ENCODE results near the gene MTM1. TPM values are rescaled to one million over a fixed set of nuclear protein-coding genes. Genes with fewer than 3 reads are reported as not detected.

The MTM1 gene
- total RNA-seq (2014; rRNA removed; shearing (Covaris generic)) = 4.9 and 6.4 TPM in 2 replicates
- polyA plus RNA-seq (2015; cell fraction: cytosol; rRNA removed) = 5.7 and 7.0 TPM in 2 replicates
- 9.9 and 10.2 TPM in 2 replicates for polyA plus RNA-seq (2015; cell fraction: nucleus; rRNA removed)

DNA sequence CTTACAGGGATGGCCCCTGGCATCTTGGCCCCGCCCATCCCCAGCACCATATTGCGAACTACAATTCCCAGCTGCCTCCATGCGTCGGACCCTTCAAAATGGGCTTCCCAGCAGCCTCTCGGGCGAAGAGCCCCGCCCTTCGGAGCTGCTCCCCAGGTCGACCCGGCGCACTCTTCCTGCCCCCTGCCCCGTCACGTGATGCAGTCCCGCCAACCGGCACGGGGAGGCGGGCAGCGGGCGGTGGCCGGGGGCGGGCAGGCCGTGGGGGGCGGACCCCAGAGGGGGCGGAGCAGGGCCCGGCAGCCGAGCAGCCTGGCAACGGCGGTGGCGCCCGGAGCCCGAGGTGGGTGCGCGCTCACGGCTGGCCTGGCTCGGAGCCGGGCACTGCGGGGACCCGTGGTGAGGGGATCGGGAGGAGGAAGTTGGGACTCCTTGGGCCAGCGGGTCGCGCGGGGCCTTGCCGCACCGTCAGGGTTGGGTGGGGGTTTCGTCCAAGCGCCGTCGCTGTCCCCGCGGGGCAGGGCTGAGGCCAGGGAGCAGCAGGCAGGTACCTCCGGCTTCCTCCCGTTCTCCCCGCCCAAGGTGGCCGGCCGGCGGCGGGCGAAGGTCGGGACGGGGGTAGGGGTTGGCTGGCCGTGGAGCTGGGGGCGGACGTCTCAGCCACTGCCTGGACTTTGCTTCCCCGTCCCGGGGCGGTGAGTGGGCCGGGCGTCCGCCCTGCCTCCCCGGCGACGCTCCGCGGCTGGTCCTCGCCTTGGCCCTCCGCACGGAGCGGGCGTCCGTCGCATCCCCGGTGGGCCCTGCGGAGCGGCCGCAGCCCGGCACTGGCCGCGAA lies at the start of gene MTM1:
Gene MTM1, plus strand, starts transcription at position 302 of the 835 bp plus-strand sequence. CDS start 23,994 bp downstream, outside the sequence.
- DNase-seq (ENCODE audit: low read depth) = peak; percentile 94

DNA sequence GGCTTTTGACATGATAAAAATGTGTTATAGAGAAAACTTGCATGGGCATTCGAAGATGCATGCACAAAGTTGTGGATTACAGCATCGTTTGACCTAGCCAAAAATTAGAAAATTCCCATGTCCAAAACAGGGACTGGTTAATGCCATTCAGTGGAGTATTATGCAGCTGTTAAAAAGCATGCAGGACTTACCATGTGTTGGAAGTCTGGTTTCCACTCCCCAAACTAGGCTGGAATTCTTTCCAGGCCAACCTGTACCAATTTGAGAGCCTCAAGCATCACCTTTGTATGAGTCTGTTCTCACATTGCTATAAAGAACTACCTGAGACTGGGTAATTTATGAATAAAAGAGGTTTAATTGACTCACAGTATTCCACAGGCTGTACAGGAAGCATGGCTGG lies 45.9 kb upstream of the MTM1 start:
- DNase-seq (ENCODE audit: low read depth) = no peak

DNA sequence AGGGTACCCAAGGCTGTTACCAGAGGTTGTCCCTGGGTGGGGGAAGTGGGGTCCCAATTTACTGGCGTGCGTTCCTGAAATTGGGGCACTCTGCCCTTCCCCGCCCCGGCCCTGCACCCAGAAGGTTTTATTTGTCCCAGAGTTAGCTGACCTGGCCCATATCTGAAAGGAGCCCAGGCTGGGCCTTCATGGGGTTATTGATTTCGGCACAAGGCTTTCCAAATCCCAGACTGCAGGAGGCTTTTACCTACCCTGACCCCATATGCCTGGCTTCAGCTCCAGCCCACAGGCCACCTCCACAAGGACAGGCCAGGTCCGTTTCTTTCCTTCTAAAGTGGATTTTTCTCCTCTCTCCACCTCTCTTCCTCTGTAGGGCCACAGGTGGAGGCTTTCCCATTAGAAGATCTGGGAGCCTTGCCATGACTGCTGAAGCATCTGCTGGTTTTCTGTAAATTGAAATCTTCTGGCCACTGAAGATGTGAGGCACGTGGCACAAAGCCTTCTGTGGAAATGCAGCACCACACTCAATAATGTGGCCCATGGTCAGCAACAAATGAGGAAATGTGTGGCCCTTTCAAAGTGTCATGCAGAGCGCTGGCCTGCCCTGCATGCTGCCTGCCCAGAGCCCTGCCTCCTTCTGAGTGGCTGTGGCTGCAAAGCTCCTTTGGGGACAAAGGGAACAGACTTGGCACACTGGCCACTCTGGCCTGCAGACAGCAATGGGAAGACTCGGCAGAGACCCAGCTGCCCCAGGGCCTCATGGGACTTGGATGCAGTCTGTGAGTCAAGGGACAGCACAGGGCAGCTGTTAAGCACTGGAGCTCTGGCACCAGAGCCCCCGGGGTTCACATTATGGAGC lies 43.1 kb upstream of the MTM1 start:
- no peak for DNase-seq (ENCODE audit: low read depth)

DNA sequence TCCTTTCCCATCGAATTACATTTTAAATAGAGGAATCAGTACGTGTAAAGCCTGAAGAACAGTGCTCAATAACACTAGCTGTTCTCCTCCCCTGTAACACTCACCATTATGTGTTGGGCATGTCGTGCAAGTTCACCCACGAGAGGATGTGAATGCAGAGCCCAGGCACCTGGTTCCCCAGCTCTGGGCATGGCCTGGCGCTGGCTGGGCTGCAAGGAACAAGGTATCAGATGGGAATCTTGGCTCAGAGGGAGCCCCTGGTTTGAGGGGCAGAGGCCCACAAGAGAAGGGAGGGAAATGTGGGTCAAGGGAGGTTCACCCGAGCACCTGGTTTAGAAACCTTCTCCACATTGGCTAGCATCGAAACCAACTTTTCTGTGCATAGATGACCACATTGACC lies 41.7 kb upstream of the MTM1 start:
- DNase-seq (ENCODE audit: low read depth) = no peak

DNA sequence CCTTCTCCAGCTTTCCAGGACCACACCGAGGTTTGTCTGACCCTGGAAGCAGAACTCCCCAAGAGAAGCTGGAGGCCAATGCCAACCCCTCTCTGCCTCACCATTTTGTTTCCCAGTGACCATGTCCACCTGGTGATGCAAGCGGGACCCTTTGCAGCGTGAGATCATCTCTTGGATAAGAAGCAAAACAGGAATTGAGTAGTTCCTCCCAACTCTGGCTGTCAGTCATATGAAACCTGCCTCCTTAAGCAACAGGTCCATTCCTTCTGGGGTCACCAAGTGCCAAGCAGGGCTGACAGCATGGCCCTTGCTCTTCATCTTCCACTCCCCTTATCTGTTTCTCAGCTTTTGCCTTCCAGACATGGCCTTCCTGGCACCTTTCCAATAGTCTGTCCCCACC lies 41.3 kb upstream of the MTM1 start:
- DNase-seq (ENCODE audit: low read depth) = no peak

DNA sequence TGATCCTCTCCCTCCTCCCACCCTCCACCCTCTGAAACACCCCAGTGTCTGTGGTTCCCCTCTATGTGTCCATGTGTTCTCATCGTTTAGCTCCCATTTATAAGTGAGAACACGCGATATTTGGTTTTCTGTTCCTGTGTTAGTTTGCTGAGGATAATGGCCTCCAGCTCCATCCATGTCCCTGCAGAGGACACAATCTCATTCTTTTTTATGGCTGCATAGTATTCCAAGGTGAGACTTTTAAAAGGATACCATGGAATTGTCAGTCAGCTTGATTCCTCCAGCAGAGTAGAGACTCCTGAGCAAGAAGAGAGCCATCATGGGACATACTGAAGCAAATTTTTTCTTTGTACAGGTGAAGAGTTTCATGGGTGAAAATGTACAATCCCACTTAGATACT lies 38.8 kb upstream of the MTM1 start:
- no peak for DNase-seq (ENCODE audit: low read depth)

DNA sequence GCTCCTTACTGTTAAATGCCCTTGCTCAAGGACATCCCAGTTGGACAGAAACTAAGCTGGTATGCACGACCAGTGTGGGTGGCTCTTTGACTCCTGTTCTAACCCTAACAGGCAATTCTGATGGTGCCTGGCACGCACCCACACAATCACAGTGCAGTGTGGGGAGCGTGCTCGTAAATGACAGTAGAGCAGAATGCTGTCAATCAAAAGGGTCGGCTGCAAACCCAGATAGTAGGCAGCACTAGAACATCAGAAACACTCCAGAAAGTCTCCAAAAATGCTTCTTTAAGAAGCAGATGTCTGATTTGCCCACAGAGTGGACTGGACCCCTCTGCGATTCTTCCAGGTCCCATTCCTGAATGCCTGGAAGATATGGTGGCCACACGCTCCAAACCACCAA lies 37.6 kb upstream of the MTM1 start:
- no peak for DNase-seq (ENCODE audit: low read depth)

DNA sequence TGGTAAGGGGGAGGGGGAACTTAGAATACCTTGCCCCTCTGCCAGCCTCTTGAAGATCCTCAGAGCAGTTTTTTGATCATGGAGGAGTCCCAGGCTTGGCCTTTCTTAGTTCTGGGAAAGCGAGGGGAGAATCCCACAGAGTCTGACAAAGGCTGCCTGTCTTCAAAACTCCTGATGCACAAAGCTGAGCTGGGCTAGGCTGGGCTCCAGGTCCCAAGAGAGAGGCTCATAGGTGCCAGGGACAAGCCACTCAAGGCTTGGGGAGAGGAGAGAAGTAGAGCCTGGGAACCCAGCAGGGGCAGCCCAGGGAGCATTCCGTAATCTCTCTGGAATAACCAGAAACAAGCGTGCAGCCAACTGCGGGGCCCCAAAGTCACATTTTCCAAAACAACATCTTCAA lies 37.0 kb upstream of the MTM1 start:
- DNase-seq (ENCODE audit: low read depth) = no peak

DNA sequence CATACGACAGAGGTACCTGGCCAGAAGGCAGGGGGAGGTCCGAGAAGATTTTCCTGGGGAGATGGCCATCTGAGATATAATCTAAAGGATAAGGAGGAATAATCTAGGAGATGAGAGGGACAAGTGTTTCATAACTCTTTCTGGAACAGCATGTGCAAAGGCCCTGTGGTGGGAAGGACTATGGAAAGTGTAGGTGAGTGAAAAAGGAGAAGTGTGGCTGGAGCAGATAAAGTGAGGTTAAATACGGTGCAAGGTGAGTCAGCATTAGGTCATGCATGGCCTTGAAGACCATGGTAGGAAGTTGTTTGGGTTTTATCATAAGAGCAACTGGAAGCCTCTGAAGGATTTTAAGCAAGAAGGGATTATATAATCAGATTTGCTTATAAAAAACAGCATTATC lies 34.6 kb upstream of the MTM1 start:
- DNase-seq (ENCODE audit: low read depth) = peak; percentile 29

DNA sequence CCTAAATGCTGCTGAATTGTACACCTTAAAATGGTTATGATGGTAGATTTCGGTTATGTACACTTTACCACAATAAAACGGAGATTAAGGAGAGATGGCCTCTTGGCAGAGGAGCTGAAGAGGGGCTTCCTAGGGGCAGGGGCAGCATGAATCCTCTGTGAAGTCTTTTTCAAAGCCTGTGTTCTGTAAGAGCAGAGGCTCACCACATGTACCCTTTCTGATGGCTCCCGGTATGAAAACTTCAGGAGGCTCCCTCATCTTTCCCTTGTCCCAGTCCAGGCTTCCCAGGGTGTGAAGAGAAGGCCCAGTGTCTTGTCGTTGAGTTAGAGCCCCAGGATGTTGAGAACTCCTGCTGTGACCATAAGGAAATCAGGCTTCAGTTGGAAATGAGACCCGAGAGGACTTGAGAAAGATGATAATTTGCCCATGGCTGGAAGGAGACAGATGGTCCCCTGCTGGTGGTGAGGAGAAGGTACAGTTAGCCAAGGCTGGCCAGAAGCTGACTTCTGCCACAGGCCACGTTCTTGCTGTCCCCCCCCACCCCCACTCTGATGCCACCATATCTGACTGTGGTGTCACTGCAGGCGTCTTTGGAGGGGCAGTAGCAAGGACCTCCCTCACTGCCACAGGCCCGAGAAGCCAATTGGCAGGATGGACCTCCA lies 31.8 kb upstream of the MTM1 start:
- DNase-seq (ENCODE audit: low read depth) = no peak

DNA sequence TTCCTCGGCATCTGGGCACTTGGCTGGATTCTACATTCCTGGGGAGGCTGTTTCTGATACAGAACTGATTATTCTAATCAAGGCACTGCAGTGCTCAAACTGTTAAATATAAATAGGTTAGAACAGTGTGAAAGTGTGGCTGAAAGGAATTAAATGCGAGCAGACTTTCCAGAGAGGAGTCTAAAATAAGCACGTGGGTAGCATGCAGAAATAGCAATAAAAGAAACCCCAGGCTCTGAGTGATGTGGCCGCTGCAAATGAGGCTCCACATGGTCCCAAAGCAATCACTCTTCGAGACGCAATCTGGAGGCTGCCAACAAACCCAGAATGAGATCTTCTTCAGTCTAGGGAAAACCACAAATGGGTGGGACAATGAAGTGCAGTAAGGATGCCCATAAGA lies 30.6 kb upstream of the MTM1 start:
- no peak for DNase-seq (ENCODE audit: low read depth)

DNA sequence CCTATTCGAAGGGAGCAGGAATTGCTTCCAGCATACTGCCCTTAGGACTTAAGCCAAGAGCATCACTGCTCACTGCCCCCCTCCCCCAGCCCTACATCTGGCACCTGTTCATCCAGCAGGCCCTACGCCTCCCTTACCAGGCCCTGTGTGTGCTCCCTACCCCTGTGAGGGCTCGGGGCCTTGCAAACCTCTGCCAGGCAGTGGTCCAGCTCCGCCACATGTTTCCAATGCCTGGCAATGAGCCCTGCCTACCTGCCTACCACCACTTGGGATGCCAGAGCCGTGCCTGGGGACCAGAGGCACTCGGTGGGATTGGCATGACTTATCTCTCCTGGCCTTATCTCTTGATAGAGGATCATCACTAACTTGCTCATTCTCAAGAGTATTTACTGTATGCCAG lies 27.5 kb upstream of the MTM1 start:
- DNase-seq (ENCODE audit: low read depth) = no peak

DNA sequence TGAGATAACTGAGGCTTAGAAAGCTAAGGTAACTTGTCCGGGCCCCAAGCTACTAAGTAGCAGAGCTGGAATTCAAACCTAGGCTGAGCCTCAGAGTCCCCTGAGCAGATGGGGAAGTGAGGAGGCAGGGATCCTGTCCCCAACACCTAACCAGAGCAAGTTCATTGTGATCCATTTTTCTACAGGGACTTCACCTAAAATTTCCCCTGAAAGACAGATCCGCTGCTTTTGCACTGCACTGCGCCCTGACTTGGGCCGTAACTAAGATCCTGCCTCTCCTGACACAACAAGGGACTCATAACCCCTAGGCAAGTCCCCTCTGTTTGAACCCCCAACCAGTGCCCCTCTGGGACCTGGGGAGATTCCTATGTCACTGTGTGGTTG lies 25.6 kb upstream of the MTM1 start:
- no peak for DNase-seq (ENCODE audit: low read depth)

DNA sequence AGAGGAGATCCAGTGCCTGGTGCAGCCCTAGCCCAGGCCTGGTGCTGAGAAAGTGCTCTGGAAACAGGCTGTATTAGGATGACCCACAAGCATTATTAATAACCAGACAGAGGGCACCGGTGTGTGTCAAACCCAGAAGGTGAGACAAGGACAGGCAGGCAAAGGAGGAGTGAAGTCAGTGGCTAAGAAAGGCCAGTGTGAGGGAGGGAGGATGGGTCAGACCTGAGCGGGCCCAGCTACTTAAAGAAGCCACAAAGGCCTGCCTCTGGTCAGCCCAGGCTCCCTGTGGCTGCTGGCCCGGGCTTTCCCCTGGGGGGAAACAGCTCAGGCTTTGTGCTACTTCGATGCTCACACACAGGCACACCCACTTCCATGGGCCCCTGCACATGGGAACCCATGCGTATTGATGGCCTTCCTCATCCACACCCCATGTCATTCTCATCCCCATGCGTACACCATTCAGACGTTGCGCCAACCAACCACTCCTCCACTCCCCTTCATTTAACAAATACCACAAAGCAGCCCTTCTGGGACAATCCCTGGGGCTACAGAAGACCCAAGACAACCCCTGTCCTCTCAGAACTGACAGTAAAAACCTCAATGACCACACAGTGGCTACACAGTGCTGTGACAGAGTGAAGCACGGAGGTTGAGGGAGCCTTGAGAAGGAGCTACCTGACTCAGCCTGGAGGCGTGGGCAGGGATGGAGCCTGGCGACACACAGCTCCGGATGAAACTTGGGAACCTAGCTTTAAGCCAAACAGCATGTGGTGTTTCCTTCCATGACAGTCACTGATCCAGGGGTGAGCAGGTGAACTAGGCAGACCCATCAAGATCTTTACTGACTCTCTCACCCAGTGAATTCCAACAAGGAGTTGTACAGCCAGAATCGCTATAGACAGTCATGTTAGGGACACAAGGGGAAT lies 24.9 kb upstream of the MTM1 start:
- no peak for DNase-seq (ENCODE audit: low read depth)

DNA sequence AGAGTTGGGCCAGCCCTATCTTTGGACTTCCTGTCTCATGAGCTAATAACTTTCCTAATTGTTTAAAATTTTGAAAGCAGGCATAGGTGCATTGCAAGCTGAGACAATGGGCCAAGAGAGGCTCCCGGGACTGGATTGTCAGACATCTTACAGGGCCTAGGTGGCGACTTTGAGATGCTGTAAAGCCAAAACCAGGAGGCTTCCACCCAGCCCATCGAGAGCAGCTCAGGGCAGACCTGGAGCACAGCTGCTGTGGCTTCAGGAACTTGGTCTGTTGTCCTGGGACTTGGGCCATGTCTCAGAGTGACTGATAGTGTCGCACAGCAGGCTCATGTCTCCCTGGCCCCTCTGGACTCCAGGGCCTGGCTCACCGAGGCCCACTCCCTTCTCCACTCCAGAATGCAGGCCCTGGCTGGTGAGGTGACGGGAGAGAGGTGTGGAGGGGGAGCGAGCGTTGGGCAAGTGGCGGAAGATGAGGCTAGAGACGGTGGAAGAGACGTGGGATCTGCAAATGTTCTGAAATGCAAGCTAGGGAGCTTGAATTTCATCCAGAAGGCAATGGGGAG lies 24.1 kb upstream of the MTM1 start:
- peak; percentile 1 for DNase-seq (ENCODE audit: low read depth)

DNA sequence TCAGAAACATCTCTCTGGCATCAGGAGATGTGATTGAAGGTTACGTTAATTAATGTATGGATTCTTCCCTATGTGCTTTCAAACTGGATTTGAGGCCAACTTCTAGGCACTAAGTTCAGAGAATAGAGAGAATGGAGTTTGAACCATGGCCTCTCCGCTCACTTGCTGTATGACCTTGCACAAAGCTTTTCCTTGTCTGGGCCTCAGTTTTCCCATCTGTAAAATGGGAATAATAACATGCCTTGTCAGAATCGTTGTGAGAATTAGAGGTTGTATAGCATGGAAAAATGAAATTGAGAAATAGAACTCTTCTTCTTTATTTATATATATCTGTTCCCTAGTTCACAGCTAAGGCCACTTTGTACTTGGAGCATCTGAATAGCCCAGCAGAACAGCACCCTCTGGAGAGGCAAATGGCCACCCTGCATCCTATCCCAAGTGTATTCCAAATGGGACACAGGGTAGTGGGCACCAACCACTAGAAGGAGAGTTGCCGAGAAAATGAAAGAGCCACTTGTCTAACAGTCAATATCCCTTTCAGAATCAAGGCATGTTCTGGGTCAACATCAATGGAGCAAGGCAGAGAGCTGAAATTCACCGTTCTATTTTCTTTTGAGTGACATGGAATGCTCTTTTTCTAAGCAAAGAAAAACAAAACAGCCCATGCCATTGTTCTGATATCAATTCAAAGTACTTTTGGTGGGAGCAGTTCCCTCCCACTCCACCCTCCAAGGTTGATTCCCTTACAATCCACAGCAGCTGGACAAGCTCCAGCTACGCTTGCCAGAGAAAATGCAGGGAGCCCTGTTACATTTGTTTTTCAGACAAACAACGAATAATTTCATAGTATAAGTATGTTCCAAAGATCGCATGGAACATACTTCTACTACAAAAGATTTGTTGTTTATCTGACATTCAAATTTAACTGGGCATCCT lies 23.3 kb upstream of the MTM1 start:
- no peak for DNase-seq (ENCODE audit: low read depth)

DNA sequence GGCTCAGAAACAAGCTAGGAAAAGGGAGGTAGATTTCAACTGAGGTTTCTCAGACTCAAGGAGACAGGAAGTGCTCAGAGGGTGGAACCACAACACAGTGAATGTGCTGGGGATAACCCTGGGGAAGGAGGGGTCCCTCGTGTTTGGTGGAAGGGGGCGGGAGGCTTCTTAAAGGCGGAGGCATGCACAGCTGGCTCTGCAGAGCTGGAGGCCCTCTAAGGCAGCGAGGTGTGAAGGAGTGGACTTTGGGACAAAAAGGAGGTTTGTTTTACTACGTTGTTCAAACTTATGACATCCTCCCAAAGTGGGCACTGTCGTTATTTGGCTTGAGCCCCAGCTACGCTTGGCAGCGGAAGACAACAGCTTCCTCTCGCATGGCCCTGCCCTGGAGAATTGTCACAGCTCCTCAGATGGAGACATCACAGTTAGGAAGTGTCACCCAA lies 21.7 kb upstream of the MTM1 start:
- DNase-seq (ENCODE audit: low read depth) = no peak

DNA sequence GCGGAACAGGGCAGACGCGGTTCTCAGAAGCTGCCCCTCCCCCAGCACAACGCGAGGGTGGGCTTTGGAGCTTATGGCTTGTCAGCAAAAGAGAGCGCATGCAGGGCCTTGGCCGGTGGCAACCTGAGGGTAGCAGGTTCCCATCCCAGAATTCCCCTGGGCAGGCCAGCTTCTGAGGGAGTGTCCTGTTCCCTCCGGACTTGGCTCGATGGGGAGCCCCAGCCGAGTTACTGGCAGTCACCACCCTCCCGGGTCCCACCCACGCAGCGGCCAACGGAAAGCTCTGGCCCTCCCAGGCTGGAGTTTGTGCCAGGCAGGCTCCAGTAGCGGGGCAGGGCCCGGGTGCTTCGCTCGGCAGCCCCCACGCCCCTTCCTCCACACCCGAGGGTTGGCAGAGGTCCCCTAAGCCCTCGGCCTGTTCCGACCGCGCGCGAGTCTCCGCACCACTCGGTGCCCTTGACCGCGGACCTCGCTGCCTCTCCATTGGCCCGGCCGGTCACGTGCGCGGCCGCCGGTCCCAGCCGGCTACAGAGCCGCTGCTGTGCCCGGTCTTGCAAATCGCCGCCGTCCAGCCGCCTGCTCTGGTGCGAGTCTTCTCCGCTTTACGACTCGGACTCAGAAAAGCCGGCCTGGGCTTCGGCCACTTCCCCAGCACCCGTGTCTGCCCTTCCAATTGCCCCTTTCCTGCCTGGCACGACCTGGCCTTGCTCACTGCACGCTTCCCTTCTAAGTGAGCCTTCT lies 20.9 kb upstream of the MTM1 start:
- DNase-seq (ENCODE audit: low read depth) = no peak

All from HT1080 (cell line).